Activated naive CD4-positive, alpha-beta T cell treated with anti-CD3 and anti-CD28 coated beads for 36 hours (primary cell): ENCODE measurements around the gene ZNF263. TPM values are rescaled to one million over a fixed set of nuclear protein-coding genes. Genes with fewer than 3 reads are reported as not detected.
"Not testable (repeated sequence)": the region's sequence is repeated elsewhere in the genome, so short reads cannot be mapped to it uniquely, and the experiment has no call there.

ENCODE experiments used
- CTCF ChIA-PET: fragments of 350-600 bp; sonication (Branson Sonifier 250); formaldehyde crosslinking; loops from one replicate; lab custom pipeline; 2021; ENCODE audit warnings: antibody characterized with exemption; lab: Charles Lee
- DNase-seq: peaks from one replicate; pipeline ENCODE4 v3.0.0-alpha.2; 2020
- H3K27ac Mint-ChIP-seq: one replicate; pipeline ENCODE4 v1.8.0; 2021; ENCODE audit warnings: mild to moderate bottlenecking, mixed read lengths
- H3K27me3 Mint-ChIP-seq: one replicate; pipeline ENCODE4 v1.8.0; 2021; ENCODE audit warnings: low read depth, mixed read lengths
- H3K36me3 Mint-ChIP-seq: one replicate; pipeline ENCODE4 v1.8.0; 2021; ENCODE audit warnings: low read depth, mixed read lengths
- H3K4me1 Mint-ChIP-seq: one replicate; pipeline ENCODE4 v1.8.0; 2021; ENCODE audit warnings: low read depth, mixed read lengths
- H3K4me3 Mint-ChIP-seq: one replicate; pipeline ENCODE4 v1.8.0; 2021; ENCODE audit warnings: mild to moderate bottlenecking, moderate library complexity, mixed read lengths
- H3K9me3 Mint-ChIP-seq: one replicate; pipeline ENCODE4 v1.8.0; 2021; ENCODE audit warnings: mixed read lengths
- intact Hi-C: fragments of 100-400 bp; cut with micrococcal nuclease; formaldehyde crosslinking; loops from one replicate; pipeline ENCODE4 v1.15.1; 2023
- total RNA-seq, 2 experiments: library from RNA; stranded (reverse); gene quantifications; one replicate each; pipeline ENCODE4 v1.2.3, GENCODE V29; 2021

Gene ZNF263
- total RNA-seq, 2 experiments from 2014 or later, result 9.1 to 12.2 TPM

DNA sequence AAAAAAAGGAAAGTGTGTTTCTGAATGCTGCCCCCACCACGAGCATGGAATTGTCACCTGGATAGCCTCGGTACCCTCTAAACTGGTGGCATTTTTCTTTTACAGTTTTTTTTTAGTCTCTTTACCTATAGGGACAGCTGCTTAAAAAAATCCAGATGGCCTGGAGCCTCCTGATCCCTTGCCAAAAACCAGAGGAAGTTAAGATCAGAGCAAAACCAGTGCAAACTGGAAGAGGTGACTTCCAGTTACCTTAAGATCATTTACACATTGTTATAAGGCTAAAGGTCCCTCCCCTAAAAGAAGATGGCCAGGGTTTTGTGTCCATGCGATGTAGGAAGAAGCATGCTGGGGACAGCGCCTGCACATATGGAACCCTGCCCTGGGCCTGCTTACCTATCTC lies 30.3 kb upstream of the ZNF263 start:
- Mint-ChIP-seq H3K27me3 (no peaks in the 10 kb centered on the region), H3K4me1 (no peaks in the 10 kb centered on the region), H3K27ac (no peak overlapping the region), H3K36me3 (no peaks in the 10 kb centered on the region), H3K9me3 (no peaks in the 10 kb centered on the region), H3K4me3 (no peak overlapping the region)
- intact Hi-C loops, result no loop called here
- no peak for DNase-seq
- CTCF ChIA-PET, result interaction anchor here (0.7 kb wide), 1 partner anchor 241 kb away, joined by 3 read pairs; no protein-coding TSS in a partner anchor

DNA sequence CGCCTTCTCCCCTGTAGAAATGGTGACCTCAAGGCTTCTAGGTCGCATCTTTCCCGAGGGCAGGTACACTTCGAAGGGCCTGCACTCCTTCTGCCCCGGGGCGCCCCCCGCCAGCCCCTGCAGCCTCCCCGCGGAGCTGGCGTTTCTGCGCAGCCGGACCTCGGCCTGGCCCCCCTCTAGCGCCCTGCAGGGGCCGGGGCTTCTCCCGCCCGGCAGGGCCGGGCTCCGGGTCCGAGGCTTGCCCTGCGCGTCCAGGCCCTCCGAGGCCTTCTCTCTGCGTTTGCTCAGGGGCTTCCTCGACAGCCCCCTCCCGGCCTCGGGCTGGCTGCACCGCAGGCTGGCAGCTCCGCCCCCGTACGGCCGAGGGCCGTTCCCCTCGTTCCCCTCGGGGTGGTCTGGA lies 29.0 kb upstream of the ZNF263 start:
- no peaks in the 10 kb centered on the region for H3K4me1 Mint-ChIP-seq
- H3K27ac Mint-ChIP-seq, result no peak overlapping the region
- H3K36me3 Mint-ChIP-seq, result no peaks in the 10 kb centered on the region
- no peaks in the 10 kb centered on the region for H3K9me3 Mint-ChIP-seq
- intact Hi-C loops, result no loop called here
- DNase-seq, result no peak
- CTCF ChIA-PET, result no interaction called here
- H3K27me3 Mint-ChIP-seq, result no peaks in the 10 kb centered on the region
- H3K4me3 Mint-ChIP-seq, result no peak overlapping the region

DNA sequence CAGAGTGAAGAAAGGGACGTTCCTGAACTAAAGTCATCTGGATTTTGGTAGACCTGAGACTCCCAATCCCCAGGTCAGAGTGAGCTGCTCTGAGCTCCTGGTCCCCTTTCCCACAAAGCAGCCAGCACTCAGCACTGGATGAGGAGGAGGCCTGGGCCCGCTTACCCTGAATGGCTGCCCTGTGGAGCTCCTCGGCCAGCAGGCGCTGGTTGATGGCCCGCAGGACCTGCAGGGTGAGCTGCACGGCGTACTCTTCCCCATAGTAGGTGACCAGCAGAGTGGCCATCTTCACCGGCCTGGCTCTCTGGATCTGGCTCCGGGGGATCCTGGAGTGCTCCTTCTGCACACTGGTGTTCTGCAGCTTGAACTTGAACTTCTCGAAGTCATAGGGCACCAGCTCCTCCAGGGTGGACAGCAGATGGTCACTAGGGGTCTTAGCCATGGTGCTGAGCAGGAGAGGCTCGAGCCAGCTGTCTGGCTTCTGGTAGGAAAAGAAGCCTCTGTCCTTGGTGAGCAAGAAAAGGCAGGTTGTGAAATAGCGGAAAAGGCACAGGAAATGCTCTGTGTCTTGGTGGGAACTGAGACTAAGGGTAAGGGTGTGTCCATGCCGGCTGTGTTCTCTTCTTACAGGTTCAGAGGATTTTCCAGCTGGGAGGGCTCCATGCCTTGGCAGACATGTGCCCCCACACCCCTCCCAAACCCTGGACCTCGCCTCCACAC lies 27.0 kb upstream of the ZNF263 start, which contains the start of gene MEFV:
Gene MEFV, minus strand, starts transcription at position 488 of the 720 bp plus-strand sequence. Its CDS starts 46 bp downstream, at position 442.
- CTCF ChIA-PET, result no interaction called here
- Mint-ChIP-seq H3K4me3 (no peak within 1 kb of the TSS), H3K36me3 (no peaks in the 10 kb centered on the region), H3K27ac (no peak within 1 kb of the TSS), H3K9me3 (no peaks in the 10 kb centered on the region), H3K4me1 (no peaks in the 10 kb centered on the region), H3K27me3 (no peaks in the 10 kb centered on the region)
- intact Hi-C loops, result no loop called here
- DNase-seq, result no peak

DNA sequence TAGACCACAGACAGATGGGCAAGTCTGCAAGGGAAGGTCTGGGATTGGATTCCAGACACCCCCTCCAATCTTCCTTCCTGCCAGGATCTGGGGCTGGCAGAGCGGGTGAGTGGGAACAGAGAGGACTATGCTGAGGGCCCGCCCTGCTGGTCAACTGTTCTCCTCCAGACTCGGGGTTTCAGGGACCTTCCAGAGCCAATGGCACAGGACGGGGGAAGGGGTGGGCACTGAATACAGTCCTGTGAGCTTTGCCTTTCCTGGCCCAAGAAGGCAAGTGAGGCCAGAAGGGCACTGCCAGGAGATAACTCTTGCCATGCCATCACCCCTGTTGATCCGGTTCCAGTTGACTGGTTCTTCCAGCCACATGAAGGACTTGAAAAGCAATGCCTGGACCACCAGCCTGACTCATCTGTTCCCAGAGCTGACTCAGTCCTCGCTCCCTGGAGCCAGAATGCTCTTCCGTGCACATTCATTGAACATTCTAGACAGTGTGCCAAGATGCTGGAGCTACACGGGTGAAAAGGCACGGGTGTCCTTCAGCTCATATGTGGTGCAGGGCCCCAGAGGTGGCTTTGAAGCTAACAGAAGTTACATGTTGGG lies 26.3 kb upstream of the ZNF263 start:
- intact Hi-C loops, result no loop called here

DNA sequence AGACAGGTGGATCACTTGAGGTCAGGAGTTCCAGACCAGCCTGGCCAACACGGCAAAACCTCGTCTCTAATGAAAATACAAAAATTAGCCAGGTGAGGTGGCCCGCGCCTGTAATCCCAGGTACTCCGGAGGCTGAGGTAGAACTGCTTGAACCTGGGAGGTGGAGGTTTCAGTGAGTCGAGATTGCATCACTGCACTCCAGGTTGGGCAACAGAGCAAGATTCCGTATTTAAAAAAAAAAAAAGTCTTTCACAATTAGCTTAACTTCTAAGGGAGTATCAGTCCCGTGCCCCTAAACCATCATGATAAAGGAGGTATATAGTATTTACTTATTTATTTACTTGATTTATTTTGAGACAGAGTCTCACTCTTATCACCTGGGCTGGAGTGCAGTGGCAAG lies 23.5 kb upstream of the ZNF263 start:
- Mint-ChIP-seq H3K27ac (no peak overlapping the region), H3K36me3 (peaks cover 7% of the 10 kb centered on the region), H3K9me3 (peaks cover 4% of the 10 kb centered on the region), H3K4me1 (peaks cover 18% of the 10 kb centered on the region), H3K27me3 (no peaks in the 10 kb centered on the region), H3K4me3 (no peak overlapping the region)
- intact Hi-C loops, result loop anchor here (5.0 kb wide), 1 partner anchor 238 kb away; the partner anchor contains the start of genes HCFC1R1, THOC6 and TNFRSF12A
- CTCF ChIA-PET, result interaction anchor here (0.7 kb wide), 1 partner anchor 44 kb away, joined by 6 read pairs; no protein-coding TSS in a partner anchor
- no peak for DNase-seq

More for the DNA sequence above, 26.3 kb upstream of the ZNF263 start:
- Mint-ChIP-seq H3K4me1 (no peaks in the 10 kb centered on the region), H3K9me3 (no peaks in the 10 kb centered on the region), H3K27me3 (no peaks in the 10 kb centered on the region), H3K36me3 (no peaks in the 10 kb centered on the region), H3K4me3 (no peak overlapping the region), H3K27ac (no peak overlapping the region)
- DNase-seq, result no peak
- CTCF ChIA-PET, result interaction anchor here (0.7 to 1.2 kb wide), 2 partner anchors 10 to 50 kb away, joined by 3 read pairs; no protein-coding TSS in a partner anchor

DNA sequence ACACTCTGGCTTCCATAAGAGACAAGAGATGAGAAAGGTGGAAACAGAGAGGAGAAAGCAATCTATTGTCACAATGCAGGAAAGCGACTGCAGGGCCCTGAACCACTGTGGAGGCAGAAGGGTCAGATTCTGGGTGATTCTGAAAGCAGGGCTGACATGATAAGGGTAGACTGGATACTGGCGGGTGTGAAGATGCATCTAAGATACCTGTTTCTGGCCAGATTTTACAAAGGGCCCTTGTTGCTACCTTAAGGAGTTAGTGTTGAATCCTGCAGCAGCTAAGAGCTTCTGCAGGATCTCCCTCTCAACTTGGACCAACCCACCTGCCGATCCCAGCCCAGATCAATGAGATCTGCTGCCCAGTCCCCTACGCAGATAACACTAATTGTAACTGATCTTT lies 20.8 kb upstream of the ZNF263 start:
- Mint-ChIP-seq H3K4me3 (peak overlapping the region; percentile 85), H3K36me3 (peaks cover 18% of the 10 kb centered on the region), H3K4me1 (peaks cover 30% of the 10 kb centered on the region), H3K27ac (peak overlapping the region; percentile 93), H3K9me3 (peaks cover 13% of the 10 kb centered on the region), H3K27me3 (no peaks in the 10 kb centered on the region)
- intact Hi-C loops, result loop anchor here (5.0 kb wide), 1 partner anchor 240 kb away; the partner anchor contains the start of genes HCFC1R1, THOC6 and TNFRSF12A
- DNase-seq, result no peak
- CTCF ChIA-PET, result no interaction called here

DNA sequence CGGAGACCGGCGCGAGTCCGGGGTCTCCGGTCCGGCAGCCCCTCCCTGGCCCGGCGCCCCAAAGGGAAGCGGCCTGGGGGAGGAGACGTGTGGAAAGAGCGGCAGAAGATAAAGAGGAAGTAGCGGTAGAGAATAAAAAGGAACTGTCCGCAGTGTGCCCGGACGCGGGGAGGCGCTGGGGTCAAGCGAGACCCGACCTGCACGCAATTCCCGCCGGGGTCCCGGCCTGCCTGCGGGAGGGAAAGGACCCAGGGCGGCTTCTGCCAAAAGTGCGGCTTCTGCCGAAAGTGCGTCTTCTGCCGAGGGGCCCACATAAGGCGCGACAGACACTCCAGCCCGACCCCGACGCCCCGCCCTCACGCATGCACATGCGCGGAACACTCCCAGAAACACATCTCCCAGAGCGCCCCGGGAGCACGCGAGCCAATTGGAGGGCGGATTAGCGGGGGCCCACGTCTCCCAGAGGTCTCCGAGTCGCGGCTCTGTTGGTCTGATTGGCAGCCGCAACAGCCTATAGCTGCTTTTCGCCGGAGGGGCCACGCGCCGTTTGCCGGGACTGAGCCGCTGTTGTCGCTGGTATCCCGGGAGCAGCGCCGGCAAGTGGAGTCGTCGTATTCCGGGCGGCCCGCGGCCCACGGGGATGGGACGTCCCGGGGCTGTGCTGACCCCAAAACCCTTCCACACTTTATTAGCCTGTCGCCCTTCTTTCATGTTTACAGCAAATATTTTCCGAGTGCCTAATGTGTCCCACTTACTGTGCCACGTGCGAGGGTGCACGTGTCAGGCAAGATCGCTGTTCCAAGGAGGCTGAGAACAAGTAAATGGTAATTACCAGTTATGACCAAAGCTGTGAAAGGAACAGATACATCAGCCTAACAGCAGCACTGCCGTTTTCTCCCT lies 18.9 kb upstream of the ZNF263 start:
- peak; percentile 98 for DNase-seq
- Mint-ChIP-seq H3K4me3 (peak overlapping the region; percentile 85), H3K4me1 (peaks cover 30% of the 10 kb centered on the region), H3K36me3 (peaks cover 27% of the 10 kb centered on the region), H3K27ac (peak overlapping the region; percentile 88), H3K9me3 (peaks cover 20% of the 10 kb centered on the region), H3K27me3 (no peaks in the 10 kb centered on the region)
- intact Hi-C loops, result loop anchor here (1.0 to 5.0 kb wide), 11 partner anchors 19 to 242 kb away; partner anchors contain the start of genes HCFC1R1, THOC6, TIGD7 and TNFRSF12A
- CTCF ChIA-PET, result no interaction called here

DNA sequence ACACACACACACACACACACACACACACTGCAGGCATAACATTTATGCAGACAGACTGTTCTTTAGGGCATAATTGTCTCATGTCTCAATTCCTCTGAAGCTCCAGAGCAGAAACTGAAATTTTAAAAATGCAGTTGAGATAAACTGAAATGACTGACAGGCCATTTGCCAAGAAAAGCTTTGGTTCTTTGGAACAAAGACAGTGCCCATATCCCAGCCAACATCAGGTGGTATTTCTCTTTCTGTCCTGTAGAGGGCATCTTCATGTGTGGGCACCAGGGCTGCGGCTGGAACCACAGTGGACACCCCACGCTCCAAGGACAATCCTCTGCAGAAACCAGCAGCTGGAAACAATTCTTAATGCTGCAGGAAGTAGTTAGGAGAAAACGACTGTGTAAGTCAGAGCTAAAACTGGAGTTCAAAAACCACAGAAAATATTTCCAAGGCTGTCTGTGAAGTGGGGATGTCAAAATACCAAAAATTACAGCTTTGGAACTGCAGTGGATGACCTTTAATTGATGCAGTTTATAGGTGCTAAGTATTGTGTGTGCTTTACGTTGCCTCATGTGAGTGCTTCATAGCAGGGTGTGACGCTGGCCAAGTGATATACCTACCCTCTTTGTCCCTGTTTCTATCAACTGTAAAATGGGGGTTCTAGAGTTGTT lies 16.3 kb upstream of the ZNF263 start:
- peaks cover 23% of the 10 kb centered on the region for H3K9me3 Mint-ChIP-seq
- peaks cover 27% of the 10 kb centered on the region for H3K36me3 Mint-ChIP-seq
- H3K27ac Mint-ChIP-seq, result no peak overlapping the region
- intact Hi-C loops, result no loop called here
- H3K4me3 Mint-ChIP-seq, result no peak overlapping the region
- CTCF ChIA-PET, result interaction anchor here (0.6 to 1.8 kb wide), 7 partner anchors 9 to 98 kb away, joined by 3 to 7 read pairs (median 4); partner anchors contain the start of genes TIGD7 and ZNF75A
- peaks cover 30% of the 10 kb centered on the region for H3K4me1 Mint-ChIP-seq
- no peaks in the 10 kb centered on the region for H3K27me3 Mint-ChIP-seq
- no peak for DNase-seq

DNA sequence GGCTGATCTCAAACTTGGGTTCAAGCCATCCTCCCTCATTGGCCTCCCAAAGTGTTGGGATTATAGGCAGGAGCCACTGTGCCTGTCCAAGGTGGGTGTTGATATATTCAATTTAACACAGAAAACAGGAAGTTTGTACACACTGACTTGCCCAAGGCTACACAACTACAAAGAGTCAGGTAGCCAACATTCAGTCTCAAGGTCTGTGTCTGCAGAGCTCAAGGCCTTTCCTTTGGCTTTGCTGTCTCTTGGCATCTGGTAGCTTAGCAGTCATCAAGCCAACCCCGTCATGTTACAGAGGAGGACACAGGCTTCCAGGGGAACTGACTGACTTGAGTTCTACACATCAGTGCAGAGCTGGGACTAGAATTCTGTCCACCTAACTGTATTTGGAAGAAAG lies 15.0 kb upstream of the ZNF263 start:
- no peak for DNase-seq
- Mint-ChIP-seq H3K4me3 (no peak overlapping the region), H3K4me1 (peaks cover 21% of the 10 kb centered on the region), H3K27me3 (no peaks in the 10 kb centered on the region), H3K27ac (no peak overlapping the region), H3K9me3 (peaks cover 29% of the 10 kb centered on the region), H3K36me3 (peaks cover 26% of the 10 kb centered on the region)
- intact Hi-C loops, result no loop called here
- CTCF ChIA-PET, result interaction anchor here (1.8 kb wide), 2 partner anchors 8 to 16 kb away, joined by 6 to 7 read pairs; no protein-coding TSS in a partner anchor

DNA sequence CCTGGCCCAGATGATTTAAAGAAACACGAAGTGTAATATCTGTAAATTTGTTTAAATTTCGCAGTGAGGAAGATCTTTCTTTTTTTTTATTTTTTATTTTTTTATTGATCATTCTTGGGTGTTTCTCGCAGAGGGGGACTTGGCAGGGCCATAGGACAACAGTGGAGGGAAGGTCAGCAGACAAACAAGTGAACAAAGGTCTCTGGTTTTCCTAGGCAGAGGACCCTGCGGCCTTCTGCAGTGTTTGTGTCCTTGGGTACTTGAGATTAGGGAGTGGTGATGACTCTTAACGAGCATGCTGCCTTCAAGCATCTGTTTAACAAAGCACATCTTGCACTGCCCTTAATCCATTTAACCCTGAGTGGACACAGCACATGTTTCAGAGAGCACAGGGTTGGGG lies 12.6 kb upstream of the ZNF263 start:
- H3K4me3 Mint-ChIP-seq, intact Hi-C loops, DNase-seq, H3K27me3 Mint-ChIP-seq, CTCF ChIA-PET, H3K4me1 Mint-ChIP-seq, H3K27ac Mint-ChIP-seq: not testable (repeated sequence)
- Mint-ChIP-seq H3K9me3 (peaks cover 36% of the 10 kb centered on the region), H3K36me3 (peaks cover 18% of the 10 kb centered on the region)

DNA sequence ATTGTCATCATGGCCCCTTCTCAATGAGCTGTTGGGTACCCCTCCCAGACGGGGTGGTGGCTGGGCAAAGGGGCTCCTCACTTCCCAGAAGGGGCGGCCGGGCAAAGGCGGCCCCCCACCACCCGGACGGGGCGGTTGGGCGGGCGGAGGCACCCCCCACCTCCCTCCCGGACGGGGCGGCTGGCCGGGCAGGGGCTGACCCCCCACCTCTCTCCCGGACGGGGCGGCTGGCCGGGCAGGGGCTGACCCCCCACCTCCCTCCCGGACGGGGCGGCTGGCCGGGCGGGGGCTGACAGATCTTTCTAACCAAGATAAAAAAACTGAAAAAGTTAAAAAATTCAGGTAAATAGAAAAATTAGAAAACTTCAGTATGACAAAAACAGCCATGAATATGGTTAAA lies 12.0 kb upstream of the ZNF263 start:
- CTCF ChIA-PET, H3K4me3 Mint-ChIP-seq, DNase-seq, H3K4me1 Mint-ChIP-seq, H3K27ac Mint-ChIP-seq, intact Hi-C loops, H3K27me3 Mint-ChIP-seq: not testable (repeated sequence)
- peaks cover 38% of the 10 kb centered on the region for H3K9me3 Mint-ChIP-seq
- H3K36me3 Mint-ChIP-seq, result peaks cover 16% of the 10 kb centered on the region
